ENCODE results near the gene HYCC2. TPM values are rescaled to one million over a fixed set of nuclear protein-coding genes. Genes with fewer than 3 reads are reported as not detected.

Gene HYCC2
- total RNA-seq, 3 donors from 2014 or later = 33.2 to 55.6 (median 48.2) TPM

- no peak overlapping the region for H3K4me3 ChIP-seq
- ATAC-seq (no peak), DNase-seq (no peak)
- no peaks in the 10 kb centered on the region for H3K36me3 ChIP-seq (ENCODE audit: low read depth)
- no peaks in the 10 kb centered on the region for H3K9me3 ChIP-seq
- intact Hi-C loops (cut with DNase I, micrococcal nuclease) = no loop called here
- H3K4me1 ChIP-seq (ENCODE audit: low read depth) = no peaks in the 10 kb centered on the region
- no peak for TF ChIP-seq CTCF (IDR thresholded peaks at IDR 0.05)
These were observed 19.1 kb upstream of the HYCC2 start for GRCh38 chr2:201090574-201090973.

DNA sequence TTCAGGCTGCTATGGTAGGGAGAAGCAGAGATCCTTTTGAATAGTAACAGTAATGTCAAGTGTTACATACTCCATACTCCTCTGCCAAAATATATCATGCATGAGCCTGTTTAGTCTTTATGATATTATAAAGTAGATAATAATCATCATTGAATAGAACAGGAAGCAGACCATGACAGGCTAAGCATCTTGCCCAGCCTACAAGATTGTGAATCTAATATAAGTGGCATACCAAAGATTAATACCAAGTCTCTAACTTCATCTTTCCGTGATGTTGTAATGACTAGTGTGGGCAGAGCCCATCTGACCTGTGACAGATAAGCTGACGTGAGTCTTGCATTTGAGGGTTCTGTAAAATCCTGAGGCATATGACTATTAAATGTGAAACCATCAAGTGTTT lies 13.4 kb upstream of the HYCC2 start:
- no peak for DNase-seq
- intact Hi-C loops (cut with DNase I, micrococcal nuclease) = no loop called here
- H3K4me3 ChIP-seq = no peak overlapping the region

DNA sequence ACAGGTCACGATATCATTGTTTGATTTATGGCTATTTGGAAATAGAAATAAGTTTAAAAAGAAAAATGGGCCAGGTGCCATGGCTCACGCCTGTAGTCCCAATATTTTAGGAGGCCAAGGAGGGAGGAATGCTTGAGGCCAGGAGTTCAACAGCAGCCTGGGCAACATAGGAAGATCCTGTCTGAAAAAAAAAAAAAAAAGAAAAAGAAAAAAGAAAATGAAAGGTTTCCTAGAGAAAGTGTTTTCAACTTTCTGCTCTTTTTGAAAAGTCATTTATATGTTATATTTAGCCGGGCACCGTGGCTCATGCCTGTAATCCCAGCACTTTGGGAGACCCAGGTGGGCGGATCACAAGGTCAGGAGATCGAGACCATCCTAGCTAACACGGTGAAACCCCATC lies 3.5 kb upstream of the HYCC2 start:
- Histone ChIP-seq H3K4me3 (no peak overlapping the region), H3K36me3 (ENCODE audit: low read depth) (no peaks in the 10 kb centered on the region), H3K4me1 (ENCODE audit: low read depth) (peaks cover 21% of the 10 kb centered on the region), H3K9me3 (no peaks in the 10 kb centered on the region)
- intact Hi-C loops (cut with DNase I, micrococcal nuclease) = no loop called here
- DNase-seq = no peak
- no peak for TF ChIP-seq CTCF (IDR thresholded peaks at IDR 0.05)
- ATAC-seq = no peak

More for the DNA sequence above, 13.4 kb upstream of the HYCC2 start:
- ATAC-seq = no peak
- no peaks in the 10 kb centered on the region for H3K4me1 ChIP-seq (ENCODE audit: low read depth)
- no peaks in the 10 kb centered on the region for H3K36me3 ChIP-seq (ENCODE audit: low read depth)
- no peaks in the 10 kb centered on the region for H3K9me3 ChIP-seq
- TF ChIP-seq CTCF (IDR thresholded peaks at IDR 0.05) = no peak

DNA sequence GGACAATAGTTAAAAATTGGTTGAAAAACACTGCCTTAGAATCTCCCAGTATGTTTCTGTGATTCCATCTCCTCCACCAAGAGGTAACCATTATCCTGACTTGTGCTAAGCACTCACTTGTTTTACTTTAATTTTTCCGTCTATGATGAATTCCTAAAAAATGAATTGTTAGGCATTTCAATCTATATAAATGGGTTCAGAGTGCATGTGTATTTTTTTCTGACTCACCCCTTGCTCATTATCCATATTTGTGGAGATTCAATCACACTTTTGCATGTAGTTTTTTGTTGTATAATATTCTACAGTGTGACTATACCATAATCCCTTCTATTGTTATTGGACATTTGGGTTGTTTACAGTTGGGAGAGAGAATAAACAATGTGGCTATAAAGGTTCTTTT lies 1.6 kb upstream of the HYCC2 start:
- H3K4me3 ChIP-seq = no peak overlapping the region
- DNase-seq = no peak
- no peak for TF ChIP-seq CTCF (IDR thresholded peaks at IDR 0.05)

GRCh38 chr2:201072201-201072530 lies 695 bp upstream of the HYCC2 start:
- ATAC-seq (peak; percentile 4), DNase-seq (no peak)
- TF ChIP-seq CTCF (IDR thresholded peaks at IDR 0.05) = no peak
- H3K9me3 ChIP-seq = no peaks in the 10 kb centered on the region
- no peaks in the 10 kb centered on the region for H3K36me3 ChIP-seq (ENCODE audit: low read depth)
- H3K4me1 ChIP-seq (ENCODE audit: low read depth) = peaks cover 26% of the 10 kb centered on the region
- intact Hi-C loops (cut with DNase I, micrococcal nuclease) = no loop called here
- H3K4me3 ChIP-seq = peak overlapping the region; percentile 86

More for the DNA sequence above, 1.6 kb upstream of the HYCC2 start:
- Histone ChIP-seq H3K4me1 (ENCODE audit: low read depth) (peaks cover 26% of the 10 kb centered on the region), H3K9me3 (no peaks in the 10 kb centered on the region), H3K36me3 (ENCODE audit: low read depth) (no peaks in the 10 kb centered on the region)
- no peak for ATAC-seq
- intact Hi-C loops (cut with DNase I, micrococcal nuclease) = no loop called here

GRCh38 chr2:201070948-201071478 lies 458 bp downstream of the HYCC2 start:
- Histone ChIP-seq H3K36me3 (ENCODE audit: low read depth) (no peaks in the 10 kb centered on the region), H3K4me1 (ENCODE audit: low read depth) (peaks cover 26% of the 10 kb centered on the region), H3K9me3 (no peaks in the 10 kb centered on the region), H3K4me3 (peak overlapping the region; percentile 86)
- peak; percentile 11 for ATAC-seq
- no peak for TF ChIP-seq CTCF (IDR thresholded peaks at IDR 0.05)
- intact Hi-C loops (cut with DNase I, micrococcal nuclease) = no loop called here
- DNase-seq = no peak

Data from mucosa of descending colon (tissue), 3 donors.